SK-N-SH treated with all-trans-retinoic acid at 6 μM for 48 hours (cell line): Measurements from ENCODE around the gene STUM.

Source experiments
- ARNTL ChIP-seq: fragments of 450-650 bp; formaldehyde crosslinking; IDR thresholded peaks from 2 replicates; pipeline ENCODE4 v1.5.0; 2020; ENCODE audit warnings: low read depth, mild to moderate bottlenecking, moderate library complexity, borderline replicate concordance
- OSR1 ChIP-seq: fragments of 250-450 bp; sonication (Bioruptor Pico); IDR thresholded peaks from 2 replicates; pipeline ENCODE4 v1.8.0; 2022; ENCODE audit warnings: moderate library complexity, mild to moderate bottlenecking, inconsistent platforms
- ZNF8 ChIP-seq: fragments of 450-650 bp; formaldehyde crosslinking; IDR thresholded peaks from 2 replicates; pipeline ENCODE4 v1.5.0; 2020; ENCODE audit warnings: mild to moderate bottlenecking, moderate library complexity
- TF ChIP-seq, protein P1 (sequence below): fragments of 250-450 bp; sonication (Bioruptor Pico); IDR thresholded peaks from 2 replicates; pipeline ENCODE4 v1.5.1; 2020; ENCODE audit warnings: low read depth, mild to moderate bottlenecking, moderate library complexity
- TF ChIP-seq, protein P2 (sequence below): fragments of 250-450 bp; sonication (Bioruptor Pico); IDR thresholded peaks from 2 replicates; pipeline ENCODE4 v1.5.0; 2020; ENCODE audit warnings: mild to moderate bottlenecking, moderate library complexity
- TF ChIP-seq, protein P3 (sequence below): fragments of 250-450 bp; sonication (Bioruptor Pico); IDR thresholded peaks from 2 replicates; pipeline ENCODE4 v1.8.0; 2020; ENCODE audit warnings: mild to moderate bottlenecking, moderate library complexity, borderline replicate concordance

DNA sequence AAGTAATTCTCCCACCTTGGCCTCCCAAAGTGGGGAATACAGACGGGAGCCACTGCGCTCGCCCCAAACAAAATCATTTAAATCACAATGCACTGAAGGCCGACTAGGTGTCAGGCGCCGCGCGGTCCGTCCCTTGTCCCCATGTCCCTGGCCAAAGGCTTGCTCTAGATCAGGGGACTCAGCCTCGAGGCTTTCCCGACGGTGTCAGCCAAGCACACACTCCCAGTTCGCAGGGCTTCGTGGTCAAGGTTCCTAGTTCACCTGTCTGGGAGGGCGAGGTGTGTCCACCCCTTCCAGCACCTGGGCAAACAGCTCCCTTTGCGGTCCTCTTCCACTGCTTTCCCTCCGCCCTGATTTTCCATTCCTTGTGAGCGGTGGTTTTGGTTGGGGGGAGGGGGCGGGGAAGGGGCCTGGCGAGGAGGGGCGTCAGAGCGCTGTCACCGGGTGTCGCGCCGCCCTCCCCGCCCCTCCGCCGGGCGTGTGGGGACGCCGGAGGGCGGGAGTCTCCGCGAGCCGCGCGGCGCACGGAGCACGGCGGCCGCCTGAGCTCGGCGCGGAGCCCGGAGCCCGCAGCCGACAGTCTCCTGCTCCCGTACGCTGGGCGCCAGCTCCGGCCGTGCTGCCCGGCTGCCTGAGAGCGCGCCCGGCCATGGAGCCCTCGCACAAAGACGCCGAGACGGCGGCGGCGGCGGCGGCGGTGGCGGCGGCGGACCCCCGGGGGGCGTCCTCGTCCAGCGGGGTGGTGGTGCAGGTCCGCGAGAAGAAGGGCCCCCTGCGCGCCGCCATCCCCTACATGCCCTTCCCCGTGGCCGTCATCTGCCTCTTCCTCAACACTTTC is at the start of gene STUM:
- TF ChIP-seq, protein P1, sequence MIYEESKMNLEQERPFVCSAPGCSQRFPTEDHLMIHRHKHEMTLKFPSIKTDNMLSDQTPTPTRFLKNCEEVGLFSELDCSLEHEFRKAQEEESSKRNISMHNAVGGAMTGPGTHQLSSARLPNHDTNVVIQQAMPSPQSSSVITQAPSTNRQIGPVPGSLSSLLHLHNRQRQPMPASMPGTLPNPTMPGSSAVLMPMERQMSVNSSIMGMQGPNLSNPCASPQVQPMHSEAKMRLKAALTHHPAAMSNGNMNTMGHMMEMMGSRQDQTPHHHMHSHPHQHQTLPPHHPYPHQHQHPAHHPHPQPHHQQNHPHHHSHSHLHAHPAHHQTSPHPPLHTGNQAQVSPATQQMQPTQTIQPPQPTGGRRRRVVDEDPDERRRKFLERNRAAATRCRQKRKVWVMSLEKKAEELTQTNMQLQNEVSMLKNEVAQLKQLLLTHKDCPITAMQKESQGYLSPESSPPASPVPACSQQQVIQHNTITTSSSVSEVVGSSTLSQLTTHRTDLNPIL: no peak
- TF ChIP-seq, protein P2, sequence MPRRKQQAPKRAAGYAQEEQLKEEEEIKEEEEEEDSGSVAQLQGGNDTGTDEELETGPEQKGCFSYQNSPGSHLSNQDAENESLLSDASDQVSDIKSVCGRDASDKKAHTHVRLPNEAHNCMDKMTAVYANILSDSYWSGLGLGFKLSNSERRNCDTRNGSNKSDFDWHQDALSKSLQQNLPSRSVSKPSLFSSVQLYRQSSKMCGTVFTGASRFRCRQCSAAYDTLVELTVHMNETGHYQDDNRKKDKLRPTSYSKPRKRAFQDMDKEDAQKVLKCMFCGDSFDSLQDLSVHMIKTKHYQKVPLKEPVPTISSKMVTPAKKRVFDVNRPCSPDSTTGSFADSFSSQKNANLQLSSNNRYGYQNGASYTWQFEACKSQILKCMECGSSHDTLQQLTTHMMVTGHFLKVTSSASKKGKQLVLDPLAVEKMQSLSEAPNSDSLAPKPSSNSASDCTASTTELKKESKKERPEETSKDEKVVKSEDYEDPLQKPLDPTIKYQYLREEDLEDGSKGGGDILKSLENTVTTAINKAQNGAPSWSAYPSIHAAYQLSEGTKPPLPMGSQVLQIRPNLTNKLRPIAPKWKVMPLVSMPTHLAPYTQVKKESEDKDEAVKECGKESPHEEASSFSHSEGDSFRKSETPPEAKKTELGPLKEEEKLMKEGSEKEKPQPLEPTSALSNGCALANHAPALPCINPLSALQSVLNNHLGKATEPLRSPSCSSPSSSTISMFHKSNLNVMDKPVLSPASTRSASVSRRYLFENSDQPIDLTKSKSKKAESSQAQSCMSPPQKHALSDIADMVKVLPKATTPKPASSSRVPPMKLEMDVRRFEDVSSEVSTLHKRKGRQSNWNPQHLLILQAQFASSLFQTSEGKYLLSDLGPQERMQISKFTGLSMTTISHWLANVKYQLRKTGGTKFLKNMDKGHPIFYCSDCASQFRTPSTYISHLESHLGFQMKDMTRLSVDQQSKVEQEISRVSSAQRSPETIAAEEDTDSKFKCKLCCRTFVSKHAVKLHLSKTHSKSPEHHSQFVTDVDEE (CRISPR knock-in tag): no peak
- TF ChIP-seq ARNTL (CRISPR knock-in tag) (no peak), ZNF8 (CRISPR knock-in tag) (no peak), OSR1 (CRISPR knock-in tag) (no peak)
- TF ChIP-seq, protein P3, sequence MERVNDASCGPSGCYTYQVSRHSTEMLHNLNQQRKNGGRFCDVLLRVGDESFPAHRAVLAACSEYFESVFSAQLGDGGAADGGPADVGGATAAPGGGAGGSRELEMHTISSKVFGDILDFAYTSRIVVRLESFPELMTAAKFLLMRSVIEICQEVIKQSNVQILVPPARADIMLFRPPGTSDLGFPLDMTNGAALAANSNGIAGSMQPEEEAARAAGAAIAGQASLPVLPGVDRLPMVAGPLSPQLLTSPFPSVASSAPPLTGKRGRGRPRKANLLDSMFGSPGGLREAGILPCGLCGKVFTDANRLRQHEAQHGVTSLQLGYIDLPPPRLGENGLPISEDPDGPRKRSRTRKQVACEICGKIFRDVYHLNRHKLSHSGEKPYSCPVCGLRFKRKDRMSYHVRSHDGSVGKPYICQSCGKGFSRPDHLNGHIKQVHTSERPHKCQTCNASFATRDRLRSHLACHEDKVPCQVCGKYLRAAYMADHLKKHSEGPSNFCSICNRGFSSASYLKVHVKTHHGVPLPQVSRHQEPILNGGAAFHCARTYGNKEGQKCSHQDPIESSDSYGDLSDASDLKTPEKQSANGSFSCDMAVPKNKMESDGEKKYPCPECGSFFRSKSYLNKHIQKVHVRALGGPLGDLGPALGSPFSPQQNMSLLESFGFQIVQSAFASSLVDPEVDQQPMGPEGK (CRISPR knock-in tag): no peak
